ENCODE data around the gene GNPTAB.

Gene GNPTAB

DNA sequence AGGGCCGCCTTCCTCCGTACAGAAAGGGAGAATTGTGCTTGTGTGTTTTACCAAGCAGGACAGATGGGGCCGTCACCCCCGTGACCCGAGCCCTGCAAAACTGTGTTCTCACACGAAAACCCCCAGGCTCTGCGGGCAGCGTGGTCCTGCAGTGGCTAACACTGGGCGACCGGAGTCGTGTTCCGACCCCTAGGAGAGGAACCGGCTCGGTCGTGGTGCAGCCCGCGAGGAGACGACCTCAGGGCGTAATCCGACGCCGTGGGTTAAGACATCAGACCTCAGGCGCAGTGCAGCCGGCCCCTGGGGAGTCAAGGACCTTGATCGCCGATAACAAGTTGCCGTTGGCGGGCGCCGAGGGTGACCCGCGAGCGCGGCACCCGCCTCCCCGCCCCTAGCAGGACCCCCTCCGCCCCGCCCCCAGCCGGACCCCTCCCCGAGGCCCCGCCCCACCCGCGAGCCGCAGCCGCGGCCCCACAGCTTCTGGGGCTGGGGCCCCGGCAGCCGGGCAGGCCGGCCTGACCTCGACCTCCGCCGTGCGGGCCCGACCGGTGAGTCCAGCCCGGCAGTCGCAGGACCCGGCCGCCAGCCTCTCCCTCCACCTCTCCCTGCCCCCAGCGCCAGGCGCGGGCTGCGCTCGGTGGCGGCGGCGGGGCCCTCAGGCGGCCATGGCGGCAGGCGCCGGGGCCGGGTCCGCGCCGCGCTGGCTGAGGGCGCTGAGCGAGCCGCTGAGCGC lies 133.4 kb downstream of the GNPTAB start, which contains the start of gene CHPT1:
Gene CHPT1, plus strand, starts transcription at position 444 of the 733 bp plus-strand sequence. Its CDS starts 222 bp downstream, at position 666.
- TF ChIP-seq FOXM1 (IDR thresholded peaks at IDR 0.05; ENCODE audit: borderline replicate concordance) (0 out of 2 replicates have a peak, but pooled peaks have one; percentile 39), HDGF (IDR thresholded peaks at IDR 0.05; ENCODE audit: borderline replicate concordance) (no peak)
- ChIA-PET CTCF (no interaction called here), POLR2A (interaction anchor here (0.8 kb wide), 2 partner anchors 9 to 17 kb away, joined by 3 to 4 read pairs; no protein-coding TSS in a partner anchor)
- DNase-seq (ENCODE audit: extremely low spot score), result peak; percentile 65

DNA sequence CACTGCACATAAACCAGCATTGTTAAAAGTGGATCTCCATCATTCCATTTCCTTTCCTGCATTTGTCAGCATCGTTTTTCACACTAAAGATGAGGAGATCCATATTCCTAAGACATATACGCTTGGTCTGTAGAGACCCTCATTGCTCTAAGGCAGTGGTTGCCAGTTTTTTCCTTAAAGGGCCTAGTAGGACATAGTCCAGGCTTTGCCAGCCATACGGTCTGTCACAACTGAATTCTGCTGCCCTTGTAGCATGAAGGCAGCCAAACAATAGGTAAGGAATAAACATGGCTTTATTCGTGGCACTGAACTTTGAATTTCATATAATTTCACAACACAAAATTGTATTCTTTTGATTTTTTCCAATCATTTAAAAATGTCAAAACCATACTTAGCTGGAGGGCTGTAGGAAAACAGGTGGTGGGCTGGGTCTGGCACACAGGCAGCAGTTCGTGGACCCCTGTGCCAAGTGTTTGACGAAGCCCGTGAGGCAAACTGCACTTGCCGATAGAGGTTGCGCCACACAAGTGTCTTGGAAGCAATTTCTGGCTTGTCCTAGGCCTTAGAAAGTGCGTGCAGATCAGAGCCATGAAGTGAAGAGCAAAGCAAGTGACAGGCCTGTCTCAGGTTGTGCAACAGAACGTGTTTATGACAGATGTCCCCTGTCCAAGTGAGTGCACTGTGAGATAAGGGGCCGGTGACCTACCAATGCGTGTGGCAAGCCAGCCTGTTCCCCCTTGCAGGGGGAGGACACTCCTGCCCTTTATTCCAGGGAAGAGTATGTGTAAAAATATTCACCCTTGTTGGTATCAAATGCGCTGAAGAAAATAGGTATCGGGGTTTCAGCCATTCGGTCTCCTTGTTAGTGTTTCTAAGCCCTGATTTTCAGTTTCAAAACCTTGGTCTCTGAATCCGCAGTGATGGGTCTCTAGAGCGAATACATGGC lies 134.2 kb downstream of the GNPTAB start:
- TF ChIP-seq FOXK2 (IDR thresholded peaks at IDR 0.05) (no peak), ELF4 (IDR thresholded peaks at IDR 0.05) (no peak), HDGF (IDR thresholded peaks at IDR 0.05; ENCODE audit: borderline replicate concordance) (no peak), SP1 (IDR thresholded peaks at IDR 0.05) (no peak), LEF1 (IDR thresholded peaks at IDR 0.05; ENCODE audit: borderline replicate concordance) (no peak), BHLHE40 (IDR thresholded peaks at IDR 0.05; ENCODE audit: borderline replicate concordance) (no peak), FOXM1 (IDR thresholded peaks at IDR 0.05; ENCODE audit: borderline replicate concordance) (no peak), ZNF384 (IDR thresholded peaks at IDR 0.05) (no peak), SUZ12 (IDR thresholded peaks at IDR 0.05) (no peak), FOXA1 (IDR thresholded peaks at IDR 0.05) (no peak), ARNT (IDR thresholded peaks at IDR 0.05) (no peak), TARDBP (IDR thresholded peaks at IDR 0.05) (no peak)
- TF ChIP-seq, protein P1, sequence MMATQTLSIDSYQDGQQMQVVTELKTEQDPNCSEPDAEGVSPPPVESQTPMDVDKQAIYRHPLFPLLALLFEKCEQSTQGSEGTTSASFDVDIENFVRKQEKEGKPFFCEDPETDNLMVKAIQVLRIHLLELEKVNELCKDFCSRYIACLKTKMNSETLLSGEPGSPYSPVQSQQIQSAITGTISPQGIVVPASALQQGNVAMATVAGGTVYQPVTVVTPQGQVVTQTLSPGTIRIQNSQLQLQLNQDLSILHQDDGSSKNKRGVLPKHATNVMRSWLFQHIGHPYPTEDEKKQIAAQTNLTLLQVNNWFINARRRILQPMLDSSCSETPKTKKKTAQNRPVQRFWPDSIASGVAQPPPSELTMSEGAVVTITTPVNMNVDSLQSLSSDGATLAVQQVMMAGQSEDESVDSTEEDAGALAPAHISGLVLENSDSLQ (IDR thresholded peaks at IDR 0.05), result no peak
- ChIA-PET CTCF (no interaction called here), POLR2A (interaction anchor here (0.8 kb wide), 2 partner anchors 10 to 18 kb away, joined by 3 to 4 read pairs; no protein-coding TSS in a partner anchor)
- no peak for DNase-seq (ENCODE audit: extremely low spot score)

DNA sequence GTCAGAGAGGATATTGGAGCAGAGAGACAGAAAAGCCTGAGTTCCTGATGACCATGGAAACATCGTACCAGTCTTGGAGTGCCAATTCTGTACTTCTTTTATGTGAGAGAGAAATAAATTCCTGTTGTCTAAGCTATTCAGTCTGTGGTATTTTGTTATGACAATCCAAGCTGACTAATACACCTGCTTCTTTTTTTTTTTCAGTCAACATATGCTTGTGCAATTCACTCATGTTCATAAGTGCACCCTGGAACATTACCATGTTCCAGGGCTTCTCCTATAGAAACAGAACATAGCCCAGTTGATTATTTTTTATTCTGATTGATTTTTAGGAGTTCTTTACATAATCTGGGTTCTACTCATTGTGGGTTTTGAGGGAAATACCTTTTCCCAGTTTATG lies 135.1 kb downstream of the GNPTAB start:
- ChIA-PET POLR2A (no interaction called here), CTCF (no interaction called here)
- no peak for TF ChIP-seq CTBP1 (IDR thresholded peaks at IDR 0.05; ENCODE audit: borderline replicate concordance)
- no peak for TF ChIP-seq FOXK2 (IDR thresholded peaks at IDR 0.05)
- TF ChIP-seq, protein P1 (IDR thresholded peaks at IDR 0.05), result no peak
- no peak for TF ChIP-seq FOXA1 (IDR thresholded peaks at IDR 0.05)
- TF ChIP-seq FOXM1 (IDR thresholded peaks at IDR 0.05; ENCODE audit: borderline replicate concordance), result no peak
- no peak for TF ChIP-seq NFRKB (IDR thresholded peaks at IDR 0.05)
- no peak for DNase-seq (ENCODE audit: extremely low spot score)
